Endothelial cell of umbilical vein (primary cell): ENCODE results near the gene MT2A. TPM values are rescaled to one million over a fixed set of nuclear protein-coding genes. Genes with fewer than 3 reads are reported as not detected.
A peak's percentile ranks its signal among the peaks of the same experiment; 100 is the strongest.

Experiments
- BruUV-seq: library from RNA; stranded (reverse); fragments of 400-500 nt; replicated peaks from 2 replicates; lab custom pipeline; 2021; lab: Mats Ljungman, UMichigan
- CTCF ChIA-PET: fragments of 300-600, 350-600 bp; sonication (Branson Sonifier 250); formaldehyde crosslinking; loops from one replicate; lab custom pipeline; 2021; ENCODE audit warnings: antibody characterized with exemption, inconsistent platforms; lab: Charles Lee
- POLR2A ChIA-PET: fragments of 300-600, 350-600 bp; sonication (Branson Sonifier 250); formaldehyde crosslinking; loops from one replicate; lab custom pipeline; 2021; ENCODE audit warnings: antibody characterized with exemption, inconsistent platforms; lab: Charles Lee
- DNase-seq: peaks from one replicate; pipeline ENCODE4 v3.0.0-alpha.2; 2011; ENCODE audit warnings: low read depth, low spot score
- FAIRE-seq: peaks from 2 replicates; lab custom pipeline; 2011; peaks lifted over from hg19 to GRCh38; lab: Jason Lieb, UNC
- H2AFZ ChIP-seq: 2 replicates; pipeline ENCODE4 v1.6.0; 2012; ENCODE audit warnings: low read depth, low read length, control low read depth, inconsistent platforms
- H3K27ac ChIP-seq: 2 replicates; pipeline ENCODE4 v1.5.1; 2011; ENCODE audit warnings: low read depth, mild to moderate bottlenecking, control low read depth, low read length, moderate library complexity; ENCODE audit not compliant: insufficient read depth
- H3K27me3 ChIP-seq, 2 experiments: 2 replicates each; pipeline versions ENCODE4 v1.6.0 to v1.6.1; 2011; ENCODE audit warnings: low read length in 2 of 2, mixed read lengths in 1 of 2; ENCODE audit not compliant: control insufficient read depth in 2 of 2, insufficient read depth in 2 of 2
- H3K36me3 ChIP-seq, 2 experiments: 2 replicates in 1 of 2; 3 replicates in 1 of 2; pipeline ENCODE4 v1.5.1; 2011; ENCODE audit warnings: low read length in 2 of 2, mild to moderate bottlenecking in 1 of 2, moderate library complexity in 1 of 2; ENCODE audit not compliant: control insufficient read depth in 2 of 2, insufficient read depth in 2 of 2; ENCODE audit errors: extremely low read depth in 1 of 2
- H3K4me1 ChIP-seq: 3 replicates; pipeline ENCODE4 v1.5.1; 2011; ENCODE audit warnings: mild to moderate bottlenecking, low read length; ENCODE audit not compliant: control insufficient read depth, insufficient read depth; ENCODE audit errors: extremely low read depth
- H3K4me2 ChIP-seq: 2 replicates; pipeline ENCODE4 v1.6.1; 2011; ENCODE audit warnings: low read length, control low read depth, mixed read lengths; ENCODE audit not compliant: insufficient read depth
- H3K4me3 ChIP-seq, 3 experiments: fragments of 200-600 bp in 1 of 3; sonication (generic), shearing (Covaris generic) in 1 of 3; replicated peaks in 1 of 3; 2 replicates each; pipeline ENCODE4 v1.5.1; 2011 to 2016; ENCODE audit warnings: control low read depth in 3 of 3, low read length in 3 of 3, mild to moderate bottlenecking in 2 of 3, inconsistent platforms in 1 of 3, low read depth in 1 of 3, moderate library complexity in 1 of 3; ENCODE audit not compliant: insufficient read depth in 1 of 3
- H3K79me2 ChIP-seq: 2 replicates; pipeline ENCODE4 v1.6.0; 2012; ENCODE audit warnings: low read length, inconsistent platforms; ENCODE audit not compliant: control insufficient read depth, insufficient read depth
- H3K9ac ChIP-seq: replicated peaks from 2 replicates; pipeline ENCODE3; 2011; ENCODE audit warnings: low read length, control low read depth; ENCODE audit not compliant: insufficient read depth; ENCODE audit errors: extremely low read depth
- H3K9me1 ChIP-seq: replicated peaks from 3 replicates; pipeline ENCODE4 v1.6.0; 2011; ENCODE audit warnings: mild to moderate bottlenecking, low read length; ENCODE audit not compliant: control insufficient read depth, insufficient read depth; ENCODE audit errors: extremely low read depth
- H3K9me3 ChIP-seq: replicated peaks from 2 replicates; pipeline ENCODE4 v1.5.1; 2012; ENCODE audit warnings: low read length, inconsistent platforms; ENCODE audit not compliant: control insufficient read depth, insufficient read depth
- H4K20me1 ChIP-seq: replicated peaks from 2 replicates; pipeline ENCODE3; 2011; ENCODE audit warnings: mild to moderate bottlenecking, low read length; ENCODE audit not compliant: control insufficient read depth, insufficient read depth; ENCODE audit errors: extremely low read depth
- EZH2 ChIP-seq: IDR thresholded peaks from 2 replicates; pipeline ENCODE4 v1.6.1; 2012; ENCODE audit warnings: borderline replicate concordance, low read depth, mild to moderate bottlenecking, moderate library complexity, low read length, inconsistent platforms; ENCODE audit not compliant: severe bottlenecking
- FOS ChIP-seq: IDR thresholded peaks from 2 replicates; pipeline ENCODE4 v1.6.1; 2011; ENCODE audit warnings: mild to moderate bottlenecking, low read length, moderate library complexity, borderline replicate concordance; ENCODE audit not compliant: insufficient read depth
- GATA2 ChIP-seq: IDR thresholded peaks from 2 replicates; pipeline ENCODE4 v1.7.0; 2011; ENCODE audit warnings: low read depth, mild to moderate bottlenecking, moderate library complexity, mixed read lengths, low read length; ENCODE audit not compliant: insufficient read length, insufficient read depth
- JUN ChIP-seq: IDR thresholded peaks from 2 replicates; pipeline ENCODE4 v1.6.1; 2011; ENCODE audit warnings: borderline replicate concordance, low read depth; ENCODE audit not compliant: insufficient read length, insufficient read depth
- MAX ChIP-seq: IDR thresholded peaks from 2 replicates; pipeline ENCODE4 v1.6.1; 2011; ENCODE audit not compliant: insufficient read depth, insufficient read length
- MYC ChIP-seq: IDR thresholded peaks from one replicate; pipeline ENCODE4 v1.6.1; 2011; ENCODE audit warnings: mild to moderate bottlenecking, low read depth, low read length
- POLR2A ChIP-seq: IDR thresholded peaks from 2 replicates; pipeline ENCODE4 v1.6.1; 2012; ENCODE audit warnings: low read depth, mild to moderate bottlenecking, control low read depth, low read length
- POLR2AphosphoS5 ChIP-seq: IDR thresholded peaks from 2 replicates; pipeline ENCODE4 v1.6.1; 2012; ENCODE audit warnings: low read depth, mild to moderate bottlenecking, control low read depth, low read length, moderate library complexity; ENCODE audit not compliant: insufficient read depth
- dilution Hi-C: fragments of 300-500 bp; cut with MboI; formaldehyde crosslinking; loops from one replicate; pipeline ENCODE4 v1.15.0; 2019; ENCODE audit warnings: low sequenced_read_pairs; ENCODE audit not compliant: extremely low pct_ligation_motif_present
- intact Hi-C: fragments of 100-400 bp; cut with micrococcal nuclease; formaldehyde crosslinking; loops from one replicate; pipeline ENCODE4 v1.10.0; 2022
- polyA plus RNA-seq, 4 experiments: library from polyadenylated mRNA; depleted of rRNA in 3 of 4; stranded (reverse) in 3 of 4; unstranded in 1 of 4; fragments of >200 nt; gene quantifications; 2 replicates each; pipeline versions ENCODE4 v1.2.1 to v1.2.3, GENCODE V29; 2011 to 2012; ENCODE audit warnings: missing spikeins in 1 of 4
- total RNA-seq: library from RNA; stranded (reverse); gene quantifications from 2 replicates; pipeline ENCODE4 v1.2.3, GENCODE V29; 2021
- TF ChIP-seq, protein P1 (sequence below), 2 donors: IDR thresholded peaks; 1 replicate in 1 of 2; 2 replicates in 1 of 2; pipeline ENCODE4 v1.5.1; 2011; ENCODE audit warnings: low read length in 2 of 2, mild to moderate bottlenecking in 2 of 2, moderate library complexity in 2 of 2, control low read depth in 1 of 2, inconsistent platforms in 1 of 2, low read depth in 1 of 2; ENCODE audit not compliant: insufficient read depth in 1 of 2; ENCODE audit errors: extremely low read depth in 1 of 2

The MT2A gene
- total and polyA plus RNA-seq, 2 donors (not counting 3 experiments of a cell fraction or from before 2014, with no cell fraction given): 276 to 1,337 TPM

GRCh38 chr16:56616608-56617211 lies 8.3 kb downstream of the MT2A start:
- BruUV-seq: no TSS peak
- dilution Hi-C loops (no loop called here), intact Hi-C loops (no loop called here)
- Histone ChIP-seq H3K9ac (no peak overlapping the region), H3K79me2 (peaks cover 14% of the 10 kb centered on the region), H3K4me2 (peak overlapping the region; percentile 93), H4K20me1 (no peaks in the 10 kb centered on the region), H3K36me3 (no peaks in the 10 kb centered on the region), H3K9me1 (no peaks in the 10 kb centered on the region), H3K4me3 (peak overlapping the region in 2 of 3 experiments; percentile 31 to 41), H3K4me1 (peaks cover 58% of the 10 kb centered on the region), H3K27ac (peak overlapping the region; percentile 19), H2AFZ (peak overlapping the region; percentile 97), H3K9me3 (no peaks in the 10 kb centered on the region), H3K27me3 (no peaks in the 10 kb centered on the region)
- no peak for DNase-seq
- CTCF ChIA-PET: interaction anchor here (1.0 to 2.3 kb wide), 5 partner anchors 10 to 85 kb away, joined by 4 to 10 read pairs (median 6); no protein-coding TSS in a partner anchor
- no peak for TF ChIP-seq MAX
- TF ChIP-seq EZH2: no peak
- no peak for TF ChIP-seq POLR2A
- TF ChIP-seq POLR2AphosphoS5: no peak
- TF ChIP-seq, protein P1, sequence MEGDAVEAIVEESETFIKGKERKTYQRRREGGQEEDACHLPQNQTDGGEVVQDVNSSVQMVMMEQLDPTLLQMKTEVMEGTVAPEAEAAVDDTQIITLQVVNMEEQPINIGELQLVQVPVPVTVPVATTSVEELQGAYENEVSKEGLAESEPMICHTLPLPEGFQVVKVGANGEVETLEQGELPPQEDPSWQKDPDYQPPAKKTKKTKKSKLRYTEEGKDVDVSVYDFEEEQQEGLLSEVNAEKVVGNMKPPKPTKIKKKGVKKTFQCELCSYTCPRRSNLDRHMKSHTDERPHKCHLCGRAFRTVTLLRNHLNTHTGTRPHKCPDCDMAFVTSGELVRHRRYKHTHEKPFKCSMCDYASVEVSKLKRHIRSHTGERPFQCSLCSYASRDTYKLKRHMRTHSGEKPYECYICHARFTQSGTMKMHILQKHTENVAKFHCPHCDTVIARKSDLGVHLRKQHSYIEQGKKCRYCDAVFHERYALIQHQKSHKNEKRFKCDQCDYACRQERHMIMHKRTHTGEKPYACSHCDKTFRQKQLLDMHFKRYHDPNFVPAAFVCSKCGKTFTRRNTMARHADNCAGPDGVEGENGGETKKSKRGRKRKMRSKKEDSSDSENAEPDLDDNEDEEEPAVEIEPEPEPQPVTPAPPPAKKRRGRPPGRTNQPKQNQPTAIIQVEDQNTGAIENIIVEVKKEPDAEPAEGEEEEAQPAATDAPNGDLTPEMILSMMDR (IDR thresholded peaks at IDR 0.05; ENCODE audit: extremely low read depth in 1 of 2, insufficient read depth in 1 of 2, low read depth in 1 of 2, low read length in 2 of 2): no peak
- no peak for TF ChIP-seq JUN
- no peak for TF ChIP-seq GATA2
- no peak for TF ChIP-seq MYC
- no peak for TF ChIP-seq FOS
- FAIRE-seq: no peak
- POLR2A ChIA-PET: interaction anchor here (1.5 to 1.8 kb wide), 3 partner anchors 8 to 10 kb away, joined by 6 to 11 read pairs (median 8); partner anchors contain the start of genes MT1E and MT2A
